Measurements from ENCODE around the gene ABHD8. TPM values are rescaled to one million over a fixed set of nuclear protein-coding genes. Genes with fewer than 3 reads are reported as not detected.

ABHD8 gene
- total and polyA plus RNA-seq, 2 of the 13 experiments (the other 11 are each of a cell fraction or from before 2014, with no cell fraction given), result 6.3 to 7.2 TPM

GRCh38 chr19:17303167-17303939, at the start of gene ABHD8 (continued):
- TF ChIP-seq, protein P1, sequence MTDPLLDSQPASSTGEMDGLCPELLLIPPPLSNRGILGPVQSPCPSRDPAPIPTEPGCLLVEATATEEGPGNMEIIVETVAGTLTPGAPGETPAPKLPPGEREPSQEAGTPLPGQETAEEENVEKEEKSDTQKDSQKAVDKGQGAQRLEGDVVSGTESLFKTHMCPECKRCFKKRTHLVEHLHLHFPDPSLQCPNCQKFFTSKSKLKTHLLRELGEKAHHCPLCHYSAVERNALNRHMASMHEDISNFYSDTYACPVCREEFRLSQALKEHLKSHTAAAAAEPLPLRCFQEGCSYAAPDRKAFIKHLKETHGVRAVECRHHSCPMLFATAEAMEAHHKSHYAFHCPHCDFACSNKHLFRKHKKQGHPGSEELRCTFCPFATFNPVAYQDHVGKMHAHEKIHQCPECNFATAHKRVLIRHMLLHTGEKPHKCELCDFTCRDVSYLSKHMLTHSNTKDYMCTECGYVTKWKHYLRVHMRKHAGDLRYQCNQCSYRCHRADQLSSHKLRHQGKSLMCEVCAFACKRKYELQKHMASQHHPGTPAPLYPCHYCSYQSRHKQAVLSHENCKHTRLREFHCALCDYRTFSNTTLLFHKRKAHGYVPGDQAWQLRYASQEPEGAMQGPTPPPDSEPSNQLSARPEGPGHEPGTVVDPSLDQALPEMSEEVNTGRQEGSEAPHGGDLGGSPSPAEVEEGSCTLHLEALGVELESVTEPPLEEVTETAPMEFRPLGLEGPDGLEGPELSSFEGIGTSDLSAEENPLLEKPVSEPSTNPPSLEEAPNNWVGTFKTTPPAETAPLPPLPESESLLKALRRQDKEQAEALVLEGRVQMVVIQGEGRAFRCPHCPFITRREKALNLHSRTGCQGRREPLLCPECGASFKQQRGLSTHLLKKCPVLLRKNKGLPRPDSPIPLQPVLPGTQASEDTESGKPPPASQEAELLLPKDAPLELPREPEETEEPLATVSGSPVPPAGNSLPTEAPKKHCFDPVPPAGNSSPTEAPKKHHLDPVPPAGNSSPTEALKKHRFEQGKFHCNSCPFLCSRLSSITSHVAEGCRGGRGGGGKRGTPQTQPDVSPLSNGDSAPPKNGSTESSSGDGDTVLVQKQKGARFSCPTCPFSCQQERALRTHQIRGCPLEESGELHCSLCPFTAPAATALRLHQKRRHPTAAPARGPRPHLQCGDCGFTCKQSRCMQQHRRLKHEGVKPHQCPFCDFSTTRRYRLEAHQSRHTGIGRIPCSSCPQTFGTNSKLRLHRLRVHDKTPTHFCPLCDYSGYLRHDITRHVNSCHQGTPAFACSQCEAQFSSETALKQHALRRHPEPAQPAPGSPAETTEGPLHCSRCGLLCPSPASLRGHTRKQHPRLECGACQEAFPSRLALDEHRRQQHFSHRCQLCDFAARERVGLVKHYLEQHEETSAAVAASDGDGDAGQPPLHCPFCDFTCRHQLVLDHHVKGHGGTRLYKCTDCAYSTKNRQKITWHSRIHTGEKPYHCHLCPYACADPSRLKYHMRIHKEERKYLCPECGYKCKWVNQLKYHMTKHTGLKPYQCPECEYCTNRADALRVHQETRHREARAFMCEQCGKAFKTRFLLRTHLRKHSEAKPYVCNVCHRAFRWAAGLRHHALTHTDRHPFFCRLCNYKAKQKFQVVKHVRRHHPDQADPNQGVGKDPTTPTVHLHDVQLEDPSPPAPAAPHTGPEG (CRISPR knock-in tag; IDR thresholded peaks at IDR 0.05), result peak; percentile 98
- TF ChIP-seq ZMAT3 (CRISPR knock-in tag; conservative IDR thresholded peaks at IDR 0.05) (0 out of 2 replicates have a peak, but pooled peaks have one; percentile 56), CENPX (CRISPR knock-in tag; IDR thresholded peaks at IDR 0.05) (no peak), RARA (CRISPR knock-in tag; IDR thresholded peaks at IDR 0.05) (peak; percentile 79), SPEN (CRISPR knock-in tag; IDR thresholded peaks at IDR 0.05; ENCODE audit: low read depth) (no peak), CBX1 (IDR thresholded peaks at IDR 0.05; ENCODE audit: low read depth) (peak; percentile 70), STAG1 (CRISPR knock-in tag; IDR thresholded peaks at IDR 0.05) (peak; percentile 17; the same call in 1 of the 2 replicates), ZNF138 (CRISPR knock-in tag; IDR thresholded peaks at IDR 0.05; ENCODE audit: low read depth) (0 out of 2 replicates have a peak, but pooled peaks have one; percentile 43), ZNF512B (CRISPR knock-in tag; IDR thresholded peaks at IDR 0.05; ENCODE audit: borderline replicate concordance) (no peak), ZFP91 (CRISPR knock-in tag; IDR thresholded peaks at IDR 0.05; ENCODE audit: borderline replicate concordance) (peak; percentile 100), LCORL (IDR thresholded peaks at IDR 0.05) (no peak), LCORL (CRISPR knock-in tag; IDR thresholded peaks at IDR 0.05) (peak; percentile 84; the same call in 1 of the 2 replicates), IRF1 (CRISPR knock-in tag; IDR thresholded peaks at IDR 0.05; ENCODE audit: low read depth) (no peak), RAD21 (CRISPR knock-in tag; IDR thresholded peaks at IDR 0.05) (peak; percentile 32), AGO2 (optimal IDR thresholded peaks at IDR 0.05; ENCODE audit: low read depth, low read length) (no peak)
- TF ChIP-seq, protein P2, sequence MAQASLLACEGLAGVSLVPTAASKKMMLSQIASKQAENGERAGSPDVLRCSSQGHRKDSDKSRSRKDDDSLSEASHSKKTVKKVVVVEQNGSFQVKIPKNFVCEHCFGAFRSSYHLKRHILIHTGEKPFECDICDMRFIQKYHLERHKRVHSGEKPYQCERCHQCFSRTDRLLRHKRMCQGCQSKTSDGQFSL (CRISPR knock-in tag; IDR thresholded peaks at IDR 0.05), result 0 out of 2 replicates have a peak, but pooled peaks have one; percentile 25
- TF ChIP-seq, protein P3, sequence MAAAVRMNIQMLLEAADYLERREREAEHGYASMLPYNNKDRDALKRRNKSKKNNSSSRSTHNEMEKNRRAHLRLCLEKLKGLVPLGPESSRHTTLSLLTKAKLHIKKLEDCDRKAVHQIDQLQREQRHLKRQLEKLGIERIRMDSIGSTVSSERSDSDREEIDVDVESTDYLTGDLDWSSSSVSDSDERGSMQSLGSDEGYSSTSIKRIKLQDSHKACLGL (CRISPR knock-in tag; IDR thresholded peaks at IDR 0.05), result peak; percentile 45; the same call in 1 of the 2 replicates
